ENCODE measurements around the gene ANKRD52. TPM values are rescaled to one million over a fixed set of nuclear protein-coding genes. Genes with fewer than 3 reads are reported as not detected.

Gene ANKRD52
- total and polyA plus RNA-seq, 10 of the 15 experiments (the other 5 are each of a cell fraction or from before 2014, with no cell fraction given), result 0.90 to 55.3 (median 16.1) TPM

GRCh38 chr12:56189918-56190694, 68.1 kb downstream of the ANKRD52 start (continued):
- TF ChIP-seq, protein P1, sequence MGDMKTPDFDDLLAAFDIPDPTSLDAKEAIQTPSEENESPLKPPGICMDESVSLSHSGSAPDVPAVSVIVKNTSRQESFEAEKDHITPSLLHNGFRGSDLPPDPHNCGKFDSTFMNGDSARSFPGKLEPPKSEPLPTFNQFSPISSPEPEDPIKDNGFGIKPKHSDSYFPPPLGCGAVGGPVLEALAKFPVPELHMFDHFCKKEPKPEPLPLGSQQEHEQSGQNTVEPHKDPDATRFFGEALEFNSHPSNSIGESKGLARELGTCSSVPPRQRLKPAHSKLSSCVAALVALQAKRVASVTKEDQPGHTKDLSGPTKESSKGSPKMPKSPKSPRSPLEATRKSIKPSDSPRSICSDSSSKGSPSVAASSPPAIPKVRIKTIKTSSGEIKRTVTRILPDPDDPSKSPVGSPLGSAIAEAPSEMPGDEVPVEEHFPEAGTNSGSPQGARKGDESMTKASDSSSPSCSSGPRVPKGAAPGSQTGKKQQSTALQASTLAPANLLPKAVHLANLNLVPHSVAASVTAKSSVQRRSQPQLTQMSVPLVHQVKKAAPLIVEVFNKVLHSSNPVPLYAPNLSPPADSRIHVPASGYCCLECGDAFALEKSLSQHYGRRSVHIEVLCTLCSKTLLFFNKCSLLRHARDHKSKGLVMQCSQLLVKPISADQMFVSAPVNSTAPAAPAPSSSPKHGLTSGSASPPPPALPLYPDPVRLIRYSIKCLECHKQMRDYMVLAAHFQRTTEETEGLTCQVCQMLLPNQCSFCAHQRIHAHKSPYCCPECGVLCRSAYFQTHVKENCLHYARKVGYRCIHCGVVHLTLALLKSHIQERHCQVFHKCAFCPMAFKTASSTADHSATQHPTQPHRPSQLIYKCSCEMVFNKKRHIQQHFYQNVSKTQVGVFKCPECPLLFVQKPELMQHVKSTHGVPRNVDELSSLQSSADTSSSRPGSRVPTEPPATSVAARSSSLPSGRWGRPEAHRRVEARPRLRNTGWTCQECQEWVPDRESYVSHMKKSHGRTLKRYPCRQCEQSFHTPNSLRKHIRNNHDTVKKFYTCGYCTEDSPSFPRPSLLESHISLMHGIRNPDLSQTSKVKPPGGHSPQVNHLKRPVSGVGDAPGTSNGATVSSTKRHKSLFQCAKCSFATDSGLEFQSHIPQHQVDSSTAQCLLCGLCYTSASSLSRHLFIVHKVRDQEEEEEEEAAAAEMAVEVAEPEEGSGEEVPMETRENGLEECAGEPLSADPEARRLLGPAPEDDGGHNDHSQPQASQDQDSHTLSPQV (IDR thresholded peaks at IDR 0.05), result no peak
- TF ChIP-seq, protein P2, sequence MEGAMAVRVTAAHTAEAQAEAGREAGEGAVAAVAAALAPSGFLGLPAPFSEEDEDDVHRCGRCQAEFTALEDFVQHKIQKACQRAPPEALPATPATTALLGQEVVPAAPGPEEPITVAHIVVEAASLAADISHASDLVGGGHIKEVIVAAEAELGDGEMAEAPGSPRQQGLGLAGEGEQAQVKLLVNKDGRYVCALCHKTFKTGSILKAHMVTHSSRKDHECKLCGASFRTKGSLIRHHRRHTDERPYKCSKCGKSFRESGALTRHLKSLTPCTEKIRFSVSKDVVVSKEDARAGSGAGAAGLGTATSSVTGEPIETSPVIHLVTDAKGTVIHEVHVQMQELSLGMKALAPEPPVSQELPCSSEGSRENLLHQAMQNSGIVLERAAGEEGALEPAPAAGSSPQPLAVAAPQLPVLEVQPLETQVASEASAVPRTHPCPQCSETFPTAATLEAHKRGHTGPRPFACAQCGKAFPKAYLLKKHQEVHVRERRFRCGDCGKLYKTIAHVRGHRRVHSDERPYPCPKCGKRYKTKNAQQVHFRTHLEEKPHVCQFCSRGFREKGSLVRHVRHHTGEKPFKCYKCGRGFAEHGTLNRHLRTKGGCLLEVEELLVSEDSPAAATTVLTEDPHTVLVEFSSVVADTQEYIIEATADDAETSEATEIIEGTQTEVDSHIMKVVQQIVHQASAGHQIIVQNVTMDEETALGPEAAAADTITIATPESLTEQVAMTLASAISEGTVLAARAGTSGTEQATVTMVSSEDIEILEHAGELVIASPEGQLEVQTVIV (IDR thresholded peaks at IDR 0.05; ENCODE audit: borderline replicate concordance, partially characterized antibody), result no peak
- TF ChIP-seq NFYA (IDR thresholded peaks at IDR 0.05; ENCODE audit: borderline replicate concordance, low read depth, low read length) (no peak), TAF1 (IDR thresholded peaks at IDR 0.05; ENCODE audit: borderline replicate concordance, low read depth, low read length) (no peak), GATAD2B (conservative IDR thresholded peaks at IDR 0.05; ENCODE audit: low read depth) (peak; percentile 35; the same call in 1 of the 2 replicates), NFIC (IDR thresholded peaks at IDR 0.05; ENCODE audit: low read depth, low read length) (peak; percentile 37; the same call in 1 of the 2 replicates), HSF1 (IDR thresholded peaks at IDR 0.05; ENCODE audit: low read depth, low read length) (no peak), IRF3 (IDR thresholded peaks at IDR 0.05) (no peak), NFYB (IDR thresholded peaks at IDR 0.05; ENCODE audit: insufficient read depth, low read depth, low read length) (no peak), TARDBP (IDR thresholded peaks at IDR 0.05; ENCODE audit: borderline replicate concordance) (peak; percentile 91), LARP7 (IDR thresholded peaks at IDR 0.05) (peak; percentile 53; the same call in 1 of the 2 replicates), CHD4 (IDR thresholded peaks at IDR 0.05) (no peak), RUNX3 (IDR thresholded peaks at IDR 0.05; ENCODE audit: low read length) (peak; percentile 89)
- TF ChIP-seq, protein P3, sequence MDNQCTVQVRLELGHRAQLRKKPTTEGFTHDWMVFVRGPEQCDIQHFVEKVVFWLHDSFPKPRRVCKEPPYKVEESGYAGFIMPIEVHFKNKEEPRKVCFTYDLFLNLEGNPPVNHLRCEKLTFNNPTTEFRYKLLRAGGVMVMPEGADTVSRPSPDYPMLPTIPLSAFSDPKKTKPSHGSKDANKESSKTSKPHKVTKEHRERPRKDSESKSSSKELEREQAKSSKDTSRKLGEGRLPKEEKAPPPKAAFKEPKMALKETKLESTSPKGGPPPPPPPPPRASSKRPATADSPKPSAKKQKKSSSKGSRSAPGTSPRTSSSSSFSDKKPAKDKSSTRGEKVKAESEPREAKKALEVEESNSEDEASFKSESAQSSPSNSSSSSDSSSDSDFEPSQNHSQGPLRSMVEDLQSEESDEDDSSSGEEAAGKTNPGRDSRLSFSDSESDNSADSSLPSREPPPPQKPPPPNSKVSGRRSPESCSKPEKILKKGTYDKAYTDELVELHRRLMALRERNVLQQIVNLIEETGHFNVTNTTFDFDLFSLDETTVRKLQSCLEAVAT (IDR thresholded peaks at IDR 0.05), result peak; percentile 75; the same call in 1 of the 2 replicates
- TF ChIP-seq, protein P4, sequence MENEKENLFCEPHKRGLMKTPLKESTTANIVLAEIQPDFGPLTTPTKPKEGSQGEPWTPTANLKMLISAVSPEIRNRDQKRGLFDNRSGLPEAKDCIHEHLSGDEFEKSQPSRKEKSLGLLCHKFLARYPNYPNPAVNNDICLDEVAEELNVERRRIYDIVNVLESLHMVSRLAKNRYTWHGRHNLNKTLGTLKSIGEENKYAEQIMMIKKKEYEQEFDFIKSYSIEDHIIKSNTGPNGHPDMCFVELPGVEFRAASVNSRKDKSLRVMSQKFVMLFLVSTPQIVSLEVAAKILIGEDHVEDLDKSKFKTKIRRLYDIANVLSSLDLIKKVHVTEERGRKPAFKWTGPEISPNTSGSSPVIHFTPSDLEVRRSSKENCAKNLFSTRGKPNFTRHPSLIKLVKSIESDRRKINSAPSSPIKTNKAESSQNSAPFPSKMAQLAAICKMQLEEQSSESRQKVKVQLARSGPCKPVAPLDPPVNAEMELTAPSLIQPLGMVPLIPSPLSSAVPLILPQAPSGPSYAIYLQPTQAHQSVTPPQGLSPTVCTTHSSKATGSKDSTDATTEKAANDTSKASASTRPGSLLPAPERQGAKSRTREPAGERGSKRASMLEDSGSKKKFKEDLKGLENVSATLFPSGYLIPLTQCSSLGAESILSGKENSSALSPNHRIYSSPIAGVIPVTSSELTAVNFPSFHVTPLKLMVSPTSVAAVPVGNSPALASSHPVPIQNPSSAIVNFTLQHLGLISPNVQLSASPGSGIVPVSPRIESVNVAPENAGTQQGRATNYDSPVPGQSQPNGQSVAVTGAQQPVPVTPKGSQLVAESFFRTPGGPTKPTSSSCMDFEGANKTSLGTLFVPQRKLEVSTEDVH (IDR thresholded peaks at IDR 0.05; ENCODE audit: low read depth, partially characterized antibody), result no peak

Data from GM12878 (cell line).